Glomerular visceral epithelial cell (primary cell): ENCODE measurements around the gene FAM25A.
"Not testable (repeated sequence)": the region's sequence is repeated elsewhere in the genome, so short reads cannot be mapped to it uniquely, and the experiment has no call there.

ENCODE experiments used
- DNase-seq: peaks from one replicate; pipeline ENCODE4 v3.0.0-alpha.2; 2016; ENCODE audit errors: extremely low spot score

The FAM25A gene

GRCh38 chr10:87013528-87013927, 6.6 kb upstream of the FAM25A start:
- DNase-seq = not testable (repeated sequence)

- not testable (repeated sequence) for DNase-seq
Measured at GRCh38 chr10:87014986-87015716, 4.9 kb upstream of the FAM25A start.

GRCh38 chr10:87018127-87018526, 2.0 kb upstream of the FAM25A start:
- not testable (repeated sequence) for DNase-seq

GRCh38 chr10:87019066-87019465, 1.0 kb upstream of the FAM25A start:
- DNase-seq = not testable (repeated sequence)

- not testable (repeated sequence) for DNase-seq
Measured at GRCh38 chr10:87019504-87019903, 590 bp upstream of the FAM25A start.

- peak; percentile 63 for DNase-seq
Measured at GRCh38 chr10:87025285-87025958, 5.3 kb downstream of the FAM25A start.

- DNase-seq = not testable (repeated sequence)
Measured at GRCh38 chr10:87026747-87027508, 6.8 kb downstream of the FAM25A start.

- DNase-seq = not testable (repeated sequence)
Measured at GRCh38 chr10:87030419-87030818, 10.3 kb downstream of the FAM25A start.

GRCh38 chr10:87030912-87031635, 11.0 kb downstream of the FAM25A start:
- no peak for DNase-seq

GRCh38 chr10:87036623-87037022, 16.5 kb downstream of the FAM25A start:
- DNase-seq = no peak

GRCh38 chr10:87038286-87038717, 18.2 kb downstream of the FAM25A start:
- no peak for DNase-seq

- DNase-seq = no peak
Measured at GRCh38 chr10:87038786-87039185, 18.7 kb downstream of the FAM25A start.

- DNase-seq = not testable (repeated sequence)
Measured at GRCh38 chr10:87043579-87043978, 23.5 kb downstream of the FAM25A start.

- DNase-seq = no peak
Measured at GRCh38 chr10:87045434-87045938, 25.4 kb downstream of the FAM25A start.

- no peak for DNase-seq
Measured at GRCh38 chr10:87053111-87053510, 33.0 kb downstream of the FAM25A start.

GRCh38 chr10:87053577-87054181, 33.6 kb downstream of the FAM25A start:
- DNase-seq = no peak

- peak; percentile 35 for DNase-seq
Measured at GRCh38 chr10:87054373-87055295, 34.5 kb downstream of the FAM25A start.

- no peak for DNase-seq
Measured at GRCh38 chr10:87058171-87058570, 38.1 kb downstream of the FAM25A start.

- DNase-seq = no peak
Measured at GRCh38 chr10:87059401-87059800, 39.3 kb downstream of the FAM25A start.
